Gastroesophageal sphincter (tissue), 3 donors: ENCODE measurements around the gene TULP4.

ENCODE experiments used
- CTCF ChIP-seq, 4 experiments: fragments of 200-600 bp in 2 of 4; fragments of 450-650 bp in 2 of 4; sonication (generic) in 1 of 4; IDR thresholded peaks; one replicate each; pipeline ENCODE4 v1.5.1; 2017 to 2019; ENCODE audit warnings: antibody characterized with exemption in 4 of 4, mild to moderate bottlenecking in 2 of 4, moderate library complexity in 2 of 4
- EP300 ChIP-seq: sonication (generic); formaldehyde crosslinking; IDR thresholded peaks from one replicate; pipeline ENCODE4 v1.6.1; 2017; ENCODE audit warnings: antibody characterized with exemption, mild to moderate bottlenecking
- POLR2A ChIP-seq, 2 donors: fragments of 450-650 bp; IDR thresholded peaks; one replicate each; pipeline ENCODE4 v1.6.1; 2017; ENCODE audit warnings: antibody characterized with exemption in 2 of 2, mild to moderate bottlenecking in 2 of 2, moderate library complexity in 1 of 2

- TF ChIP-seq CTCF (IDR thresholded peaks at IDR 0.05) (no peak), POLR2A (IDR thresholded peaks at IDR 0.05) (no peak), EP300 (no peak)
These were observed 26.6 kb upstream of the TULP4 start for GRCh38 chr6:158285656-158286021.
